A673 (cell line): ENCODE results near the gene BMP5. TPM values are rescaled to one million over a fixed set of nuclear protein-coding genes. Genes with fewer than 3 reads are reported as not detected.

Experiments
- BruUV-seq: library from RNA; stranded (reverse); fragments of 400-500 nt; replicated peaks from 2 replicates; lab custom pipeline; 2021; lab: Mats Ljungman, UMichigan
- CTCF ChIA-PET: fragments of 300-600 bp; sonication (Branson Sonifier 250); formaldehyde crosslinking; loops from one replicate; lab custom pipeline; 2022; ENCODE audit warnings: antibody characterized with exemption; lab: Charles Lee
- POLR2A ChIA-PET: fragments of 300-600 bp; sonication (Branson Sonifier 250); formaldehyde crosslinking; loops from one replicate; lab custom pipeline; 2022; ENCODE audit warnings: antibody characterized with exemption; ENCODE audit not compliant: low non-redundant PET; lab: Charles Lee
- DNase-seq: peaks from one replicate; pipeline ENCODE4 v3.0.0-alpha.2; 2015; ENCODE audit warnings: low spot score
- H3K27ac ChIP-seq: fragments of 200-600 bp; sonication (generic); 2 replicates; pipeline ENCODE4 v1.5.1; 2016; ENCODE audit warnings: mixed run types, low read depth, mild to moderate bottlenecking, mixed read lengths, antibody characterized with exemption, low read length; ENCODE audit not compliant: poor library complexity, severe bottlenecking
- H3K27me3 ChIP-seq: fragments of 200-600 bp; sonication (generic); replicated peaks from 2 replicates; pipeline ENCODE4 v1.6.1; 2017; ENCODE audit warnings: mixed run types, low read depth, mild to moderate bottlenecking, mixed read lengths, antibody characterized with exemption, low read length; ENCODE audit not compliant: insufficient read depth, poor library complexity
- H3K36me3 ChIP-seq: fragments of 200-600 bp; sonication (generic); 2 replicates; pipeline ENCODE4 v1.6.1; 2016; ENCODE audit warnings: mixed run types, mild to moderate bottlenecking, mixed read lengths, antibody characterized with exemption, low read length; ENCODE audit not compliant: insufficient read depth, poor library complexity, severe bottlenecking
- H3K4me1 ChIP-seq: fragments of 200-600 bp; sonication (generic); 2 replicates; pipeline ENCODE4 v1.6.1; 2017; ENCODE audit warnings: mixed run types, mild to moderate bottlenecking, mixed read lengths, antibody characterized with exemption, low read length; ENCODE audit not compliant: insufficient read depth, poor library complexity, severe bottlenecking
- H3K4me3 ChIP-seq: fragments of 200-600 bp; sonication (generic); 2 replicates; pipeline ENCODE4 v1.5.1; 2016; ENCODE audit warnings: low read depth, mixed run types, mild to moderate bottlenecking, mixed read lengths, low read length; ENCODE audit not compliant: poor library complexity, severe bottlenecking
- H3K9me3 ChIP-seq: fragments of 200-600 bp; sonication (generic); 2 replicates; pipeline ENCODE4 v1.6.1; 2016; ENCODE audit warnings: mixed run types, low read depth, mild to moderate bottlenecking, mixed read lengths, antibody characterized with exemption, low read length; ENCODE audit not compliant: poor library complexity, severe bottlenecking
- EZH2 ChIP-seq: fragments of 200-600 bp; sonication (generic); IDR thresholded peaks from 2 replicates; pipeline ENCODE4 v1.6.1; 2017; ENCODE audit warnings: borderline replicate concordance, low read depth, mild to moderate bottlenecking, mixed read lengths, antibody characterized with exemption, low read length; ENCODE audit not compliant: poor library complexity, severe bottlenecking
- intact Hi-C: fragments of 100-400 bp; cut with micrococcal nuclease; formaldehyde crosslinking; loops from one replicate; pipeline ENCODE4 v1.10.0; 2022; ENCODE audit not compliant: unreplicated experiment
- total RNA-seq: library from RNA; stranded (reverse); gene quantifications from 2 replicates; pipeline ENCODE4 v1.2.3, GENCODE V29; 2021
- TF ChIP-seq, protein P1 (sequence below): fragments of 300-800, 200-600 bp; sonication (generic); conservative IDR thresholded peaks from 2 replicates; pipeline ENCODE4 v1.5.1; 2017; ENCODE audit warnings: low read depth, mild to moderate bottlenecking, antibody characterized with exemption, low read length, moderate library complexity, mixed read lengths

Gene BMP5
- total RNA-seq, 1 experiment from 2014 or later: 0.49 TPM

DNA sequence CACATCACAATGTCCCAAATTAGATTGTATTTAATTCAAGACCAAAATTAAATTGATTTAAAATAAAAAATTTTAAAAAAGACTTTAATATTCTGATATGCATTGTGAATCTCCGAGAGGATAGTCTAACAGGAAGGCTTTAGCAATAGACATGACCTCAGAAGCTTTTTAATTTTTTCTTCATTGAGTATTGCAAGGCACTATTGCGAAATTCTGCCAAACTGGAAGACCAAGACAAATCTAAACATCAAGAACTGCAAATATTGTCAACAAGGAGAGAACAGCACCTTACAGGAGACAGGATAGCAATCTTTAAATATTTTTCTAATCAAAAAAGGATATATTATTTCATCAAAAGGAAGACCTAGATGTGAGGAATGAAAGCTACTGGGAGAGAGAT lies 56.9 kb downstream of the BMP5 start:
- intact Hi-C loops: no loop called here
- CTCF ChIA-PET: no interaction called here
- H3K36me3 ChIP-seq: no peaks in the 10 kb centered on the region

DNA sequence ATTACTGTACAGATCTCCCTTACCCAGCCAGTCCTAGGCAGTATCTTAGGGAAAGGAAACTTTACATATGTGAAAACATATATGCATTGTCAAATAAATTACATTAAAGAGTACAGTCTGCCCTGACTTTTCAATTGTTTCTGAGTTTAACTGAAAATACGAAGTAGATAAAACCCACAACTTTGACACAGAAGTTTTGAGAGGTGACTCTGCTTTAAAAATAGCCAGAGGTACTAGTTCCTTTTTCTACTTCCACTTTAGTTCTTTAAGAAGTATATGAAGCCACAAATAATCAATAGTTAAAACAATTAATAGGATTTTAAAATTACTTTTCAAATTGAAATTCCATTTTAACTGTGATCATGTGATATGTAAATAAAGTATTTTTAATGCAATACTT lies 62.9 kb downstream of the BMP5 start:
- Histone ChIP-seq H3K36me3 (no peaks in the 10 kb centered on the region), H3K27me3 (no peaks in the 10 kb centered on the region), H3K4me3 (no peak overlapping the region), H3K27ac (no peak overlapping the region), H3K4me1 (no peaks in the 10 kb centered on the region), H3K9me3 (no peaks in the 10 kb centered on the region)
- ChIA-PET POLR2A (no interaction called here), CTCF (no interaction called here)
- intact Hi-C loops: no loop called here
- no peak for DNase-seq
- TF ChIP-seq EZH2: no peak
- TF ChIP-seq, protein P1, sequence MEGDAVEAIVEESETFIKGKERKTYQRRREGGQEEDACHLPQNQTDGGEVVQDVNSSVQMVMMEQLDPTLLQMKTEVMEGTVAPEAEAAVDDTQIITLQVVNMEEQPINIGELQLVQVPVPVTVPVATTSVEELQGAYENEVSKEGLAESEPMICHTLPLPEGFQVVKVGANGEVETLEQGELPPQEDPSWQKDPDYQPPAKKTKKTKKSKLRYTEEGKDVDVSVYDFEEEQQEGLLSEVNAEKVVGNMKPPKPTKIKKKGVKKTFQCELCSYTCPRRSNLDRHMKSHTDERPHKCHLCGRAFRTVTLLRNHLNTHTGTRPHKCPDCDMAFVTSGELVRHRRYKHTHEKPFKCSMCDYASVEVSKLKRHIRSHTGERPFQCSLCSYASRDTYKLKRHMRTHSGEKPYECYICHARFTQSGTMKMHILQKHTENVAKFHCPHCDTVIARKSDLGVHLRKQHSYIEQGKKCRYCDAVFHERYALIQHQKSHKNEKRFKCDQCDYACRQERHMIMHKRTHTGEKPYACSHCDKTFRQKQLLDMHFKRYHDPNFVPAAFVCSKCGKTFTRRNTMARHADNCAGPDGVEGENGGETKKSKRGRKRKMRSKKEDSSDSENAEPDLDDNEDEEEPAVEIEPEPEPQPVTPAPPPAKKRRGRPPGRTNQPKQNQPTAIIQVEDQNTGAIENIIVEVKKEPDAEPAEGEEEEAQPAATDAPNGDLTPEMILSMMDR: no peak
- BruUV-seq: no TSS peak

More for the DNA sequence above, 56.9 kb downstream of the BMP5 start:
- Histone ChIP-seq H3K4me1 (no peaks in the 10 kb centered on the region), H3K9me3 (no peaks in the 10 kb centered on the region), H3K4me3 (no peak overlapping the region), H3K27me3 (no peaks in the 10 kb centered on the region), H3K27ac (no peak overlapping the region)
- POLR2A ChIA-PET: no interaction called here
- no peak for TF ChIP-seq EZH2
- TF ChIP-seq, protein P1: no peak
- no TSS peak for BruUV-seq
- no peak for DNase-seq

DNA sequence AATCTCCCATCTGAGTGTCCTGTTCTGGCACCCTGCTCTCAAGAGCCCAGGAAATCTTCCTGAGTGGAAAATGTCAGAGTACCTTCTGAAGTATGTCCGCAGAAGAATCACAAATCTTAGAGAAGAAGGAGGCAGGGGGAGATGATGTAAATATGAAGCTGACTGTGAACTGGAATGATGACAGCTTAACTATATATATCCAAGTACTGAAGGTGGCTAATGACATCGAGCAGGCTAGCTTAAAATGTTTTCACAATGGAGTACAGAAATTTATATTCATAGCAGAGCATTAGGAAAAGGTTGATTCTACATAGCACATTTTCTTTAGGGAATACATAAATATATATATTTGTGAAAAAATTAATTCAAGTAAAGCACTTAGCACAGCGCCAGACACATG lies 64.3 kb downstream of the BMP5 start:
- H3K36me3 ChIP-seq: no peaks in the 10 kb centered on the region
- ChIA-PET CTCF (no interaction called here), POLR2A (no interaction called here)
- no peak for TF ChIP-seq EZH2
- TF ChIP-seq, protein P1: no peak
- H3K4me3 ChIP-seq: no peak overlapping the region
- intact Hi-C loops: no loop called here
- H3K27ac ChIP-seq: no peak overlapping the region
- BruUV-seq: no TSS peak
- H3K4me1 ChIP-seq: no peaks in the 10 kb centered on the region
- H3K27me3 ChIP-seq: no peaks in the 10 kb centered on the region
- DNase-seq: no peak
- H3K9me3 ChIP-seq: no peaks in the 10 kb centered on the region
